ENCODE measurements around the gene CCR6. TPM values are rescaled to one million over a fixed set of nuclear protein-coding genes. Genes with fewer than 3 reads are reported as not detected.

Gene CCR6
- total and polyA plus RNA-seq, 2 donors (not counting 3 experiments of a cell fraction or from before 2014, with no cell fraction given), result not detected

DNA sequence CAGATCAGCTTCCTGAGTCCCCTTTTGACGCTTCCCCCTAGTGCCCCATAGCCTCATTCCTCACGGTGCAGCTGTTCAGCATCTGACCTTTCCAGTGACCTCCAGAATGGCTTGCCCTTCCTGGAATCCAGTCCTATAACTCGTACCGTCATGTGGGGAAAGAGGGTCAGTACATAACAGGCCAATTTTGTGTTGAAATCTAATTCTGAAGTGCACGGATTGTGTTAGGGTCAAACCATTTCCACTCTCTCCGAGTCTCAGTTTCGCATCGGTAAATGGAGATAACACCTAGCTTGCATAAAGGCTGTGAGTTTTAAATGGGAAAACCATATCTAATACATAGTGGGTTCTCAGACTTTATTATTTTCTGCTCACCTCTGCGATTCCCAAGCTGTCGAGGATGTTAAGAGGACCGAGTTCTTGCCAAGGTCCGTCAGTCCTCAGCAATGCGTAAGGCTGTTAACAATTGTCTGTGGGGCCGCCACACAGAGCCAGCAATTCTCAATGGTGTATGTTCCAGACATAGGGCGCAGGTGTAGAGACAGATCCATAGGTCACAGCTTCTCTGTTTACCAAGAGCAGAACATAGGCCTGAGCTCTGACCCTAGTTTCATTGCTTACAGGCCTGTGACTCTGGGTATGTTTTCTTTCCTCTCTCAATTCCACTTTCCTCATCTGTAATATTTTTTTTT lies 45.5 kb upstream of the CCR6 start:
- Histone ChIP-seq H2AFZ (ENCODE audit: low read depth, low read length) (no peak overlapping the region), H3K4me3 (replicated peaks in 1 of 3; ENCODE audit: insufficient read depth in 1 of 3, low read depth in 1 of 3, low read length in 3 of 3) (no peak overlapping the region), H3K9ac (replicated peaks; ENCODE audit: extremely low read depth, insufficient read depth, low read length) (no peak overlapping the region), H3K9me1 (replicated peaks; ENCODE audit: control insufficient read depth, extremely low read depth, insufficient read depth, low read length) (no peaks in the 10 kb centered on the region), H3K79me2 (ENCODE audit: control insufficient read depth, insufficient read depth, low read length) (no peaks in the 10 kb centered on the region), H4K20me1 (replicated peaks; ENCODE audit: control insufficient read depth, extremely low read depth, insufficient read depth, low read length) (no peaks in the 10 kb centered on the region), H3K36me3 (ENCODE audit: control insufficient read depth in 2 of 2, extremely low read depth in 1 of 2, insufficient read depth in 2 of 2, low read length in 2 of 2) (no peaks in the 10 kb centered on the region), H3K27me3 (ENCODE audit: control insufficient read depth in 2 of 2, insufficient read depth in 2 of 2, low read length in 2 of 2) (no peaks in the 10 kb centered on the region), H3K4me2 (ENCODE audit: insufficient read depth, low read length) (no peak overlapping the region), H3K27ac (ENCODE audit: insufficient read depth, low read depth, low read length) (no peak overlapping the region), H3K4me1 (ENCODE audit: control insufficient read depth, extremely low read depth, insufficient read depth, low read length) (no peaks in the 10 kb centered on the region), H3K9me3 (replicated peaks; ENCODE audit: control insufficient read depth, insufficient read depth, low read length) (no peaks in the 10 kb centered on the region)
- DNase-seq (ENCODE audit: low read depth, low spot score) (no peak), FAIRE-seq (no peak)
- ChIA-PET POLR2A (no interaction called here), CTCF (no interaction called here)
- TF ChIP-seq POLR2AphosphoS5 (IDR thresholded peaks at IDR 0.05; ENCODE audit: insufficient read depth, low read depth, low read length), result no peak
- TF ChIP-seq EZH2 (IDR thresholded peaks at IDR 0.05; ENCODE audit: borderline replicate concordance, low read depth, low read length, severe bottlenecking), result no peak
- no peak for TF ChIP-seq MAX (IDR thresholded peaks at IDR 0.05; ENCODE audit: insufficient read depth, insufficient read length)
- TF ChIP-seq GATA2 (IDR thresholded peaks at IDR 0.05; ENCODE audit: insufficient read depth, insufficient read length, low read depth, low read length), result no peak
- TF ChIP-seq POLR2A (IDR thresholded peaks at IDR 0.05; ENCODE audit: low read depth, low read length), result no peak
- TF ChIP-seq JUN (IDR thresholded peaks at IDR 0.05; ENCODE audit: borderline replicate concordance, insufficient read depth, insufficient read length, low read depth), result no peak
- TF ChIP-seq MYC (IDR thresholded peaks at IDR 0.05; ENCODE audit: low read depth, low read length), result no peak
- TF ChIP-seq CTCF (IDR thresholded peaks at IDR 0.05; ENCODE audit: extremely low read depth in 1 of 2, insufficient read depth in 1 of 2, low read depth in 1 of 2, low read length in 2 of 2), result no peak
- no peak for TF ChIP-seq FOS (IDR thresholded peaks at IDR 0.05; ENCODE audit: borderline replicate concordance, insufficient read depth, low read length)
- dilution Hi-C loops (cut with MboI; ENCODE audit: extremely low pct_ligation_motif_present, low sequenced_read_pairs), result no loop called here
- intact Hi-C loops (cut with micrococcal nuclease), result no loop called here
- no TSS peak for BruUV-seq (replicated peaks)

Measured in endothelial cell of umbilical vein (primary cell).